GM12864 (cell line): ENCODE results near the gene TMOD2.

Experiments used
- DNase-seq: peaks from one replicate; pipeline ENCODE4 v3.0.0-alpha.2; 2011; ENCODE audit warnings: low read depth
- H3K4me3 ChIP-seq: 2 replicates; pipeline ENCODE4 v1.5.1; 2011; ENCODE audit warnings: mild to moderate bottlenecking, low read depth, low read length, control low read depth
- CTCF ChIP-seq: IDR thresholded peaks from 2 replicates; pipeline ENCODE4 v1.5.1; 2011; ENCODE audit warnings: low read depth, mild to moderate bottlenecking, moderate library complexity, low read length, control low read depth, inconsistent platforms; ENCODE audit errors: missing control alignments

TMOD2 gene

GRCh38 chr15:51812598-51812997 lies 61.2 kb downstream of the TMOD2 start:
- H3K4me3 ChIP-seq = no peak overlapping the region
- no peak for TF ChIP-seq CTCF
- no peak for DNase-seq

- no peak for DNase-seq
- H3K4me3 ChIP-seq = no peak overlapping the region
- no peak for TF ChIP-seq CTCF
These were observed 63.2 kb downstream of the TMOD2 start for GRCh38 chr15:51814606-51815005.

GRCh38 chr15:51816611-51817010 lies 65.2 kb downstream of the TMOD2 start:
- no peak for TF ChIP-seq CTCF
- DNase-seq = no peak
- no peak overlapping the region for H3K4me3 ChIP-seq

GRCh38 chr15:51818150-51818549 lies 66.8 kb downstream of the TMOD2 start:
- no peak for DNase-seq
- H3K4me3 ChIP-seq = no peak overlapping the region
- no peak for TF ChIP-seq CTCF

- no peak for TF ChIP-seq CTCF
- no peak overlapping the region for H3K4me3 ChIP-seq
- no peak for DNase-seq
These were observed 74.3 kb downstream of the TMOD2 start for GRCh38 chr15:51825698-51826097.

- no peak overlapping the region for H3K4me3 ChIP-seq
- no peak for DNase-seq
- no peak for TF ChIP-seq CTCF
These were observed 77.4 kb downstream of the TMOD2 start for GRCh38 chr15:51828621-51829375.
